Smooth muscle cell (in vitro differentiated cells): ENCODE measurements around the gene IL18R1. TPM values are rescaled to one million over a fixed set of nuclear protein-coding genes. Genes with fewer than 3 reads are reported as not detected.

Experiments used
- DNase-seq: peaks from one replicate; lab custom pipeline; 2025; ENCODE audit not compliant: unreplicated experiment; lab: John Stamatoyannopoulos, UW
- H2AFZ ChIP-seq: fragments of 200-600 bp; sonication (generic); 2 replicates; pipeline ENCODE4 v1.6.0; 2016; ENCODE audit warnings: antibody characterized with exemption, low read depth, mild to moderate bottlenecking
- H3F3A ChIP-seq: fragments of 200-600 bp; sonication (generic); 2 replicates; pipeline ENCODE4 v1.6.0; 2017; ENCODE audit warnings: antibody characterized with exemption, low read depth
- H3K27ac ChIP-seq: fragments of 200-600 bp; sonication (generic); 2 replicates; pipeline ENCODE4 v1.5.1; 2016; ENCODE audit warnings: low read depth, mild to moderate bottlenecking
- H3K27me3 ChIP-seq: fragments of 200-600 bp; sonication (generic); 2 replicates; pipeline ENCODE4 v1.6.1; 2016; ENCODE audit warnings: low read depth, mild to moderate bottlenecking
- H3K36me3 ChIP-seq: fragments of 200-600 bp; sonication (generic); 2 replicates; pipeline ENCODE4 v1.5.1; 2016; ENCODE audit warnings: low read depth
- H3K4me1 ChIP-seq: fragments of 200-600 bp; sonication (generic); 2 replicates; pipeline ENCODE4 v1.5.1; 2016; ENCODE audit warnings: low read depth
- H3K4me2 ChIP-seq: fragments of 200-600 bp; sonication (generic); 2 replicates; pipeline ENCODE4 v1.6.0; 2016; ENCODE audit warnings: mild to moderate bottlenecking
- H3K4me3 ChIP-seq: fragments of 200-600 bp; sonication (generic); 2 replicates; pipeline ENCODE4 v1.5.1; 2016; ENCODE audit warnings: mild to moderate bottlenecking
- H3K79me2 ChIP-seq: fragments of 200-600 bp; sonication (generic); 2 replicates; pipeline ENCODE4 v1.6.0; 2016; ENCODE audit warnings: low read depth, mild to moderate bottlenecking
- H3K9ac ChIP-seq: fragments of 200-600 bp; sonication (generic); 2 replicates; pipeline ENCODE4 v1.6.0; 2016; ENCODE audit warnings: low read depth
- H3K9me3 ChIP-seq: fragments of 200-600 bp; sonication (generic); replicated peaks from 2 replicates; pipeline ENCODE4 v1.5.1; 2016; ENCODE audit warnings: low read depth
- H4K20me1 ChIP-seq: fragments of 200-600 bp; sonication (generic); 2 replicates; pipeline ENCODE4 v1.6.0; 2016; ENCODE audit warnings: low read depth
- CTCF ChIP-seq: fragments of 200-600 bp; sonication (generic); IDR thresholded peaks from 2 replicates; pipeline ENCODE4 v1.5.1; 2017; ENCODE audit warnings: borderline replicate concordance, mild to moderate bottlenecking, antibody characterized with exemption; ENCODE audit not compliant: insufficient read depth, poor library complexity, severe bottlenecking
- WGBS: methylation state at CpG from one replicate; pipeline ENCODE4 v1.1.7; 2016; ENCODE audit warnings: low lambda C conversion rate; 5-methylcytosine and 5-hydroxymethylcytosine counted together
- polyA plus RNA-seq: library from polyadenylated mRNA; unstranded; fragments of >200 nt; fragmentation: Nextera tagmentation; extraction: Ambion mirVana; gene quantifications from 2 replicates; pipeline ENCODE4 v1.2.1, GENCODE V29; 2016
- total RNA-seq: library from RNA; depleted of rRNA; stranded (reverse); fragments of >200 nt; gene quantifications from 2 replicates; pipeline ENCODE4 v1.2.3, GENCODE V29; 2014

The IL18R1 gene
- total and polyA plus RNA-seq, 2 experiments from 2014 or later: 2.2 to 2.5 TPM

GRCh38 chr2:102369866-102370265 is 14.3 kb downstream of the IL18R1 start:
- no peak for DNase-seq
- no peak overlapping the region for H2AFZ ChIP-seq
- H3K4me3 ChIP-seq: no peak overlapping the region
- no peaks in the 10 kb centered on the region for H4K20me1 ChIP-seq
- no peaks in the 10 kb centered on the region for H3K27me3 ChIP-seq
- H3K9ac ChIP-seq: no peak overlapping the region
- peaks cover 3% of the 10 kb centered on the region for H3K9me3 ChIP-seq
- WGBS: 82% methylated on average over 1 of the region's 1 CpG
- H3K27ac ChIP-seq: no peak overlapping the region
- no peak for TF ChIP-seq CTCF
- no peaks in the 10 kb centered on the region for H3K36me3 ChIP-seq
- no peaks in the 10 kb centered on the region for H3F3A ChIP-seq
- H3K4me1 ChIP-seq: no peaks in the 10 kb centered on the region
- no peak overlapping the region for H3K4me2 ChIP-seq
- no peaks in the 10 kb centered on the region for H3K79me2 ChIP-seq

- no peak for TF ChIP-seq CTCF
- no peaks in the 10 kb centered on the region for H3F3A ChIP-seq
- H3K4me3 ChIP-seq: no peak overlapping the region
- no peak overlapping the region for H3K9ac ChIP-seq
- H3K27me3 ChIP-seq: no peaks in the 10 kb centered on the region
- no peaks in the 10 kb centered on the region for H3K4me1 ChIP-seq
- no peak for DNase-seq
- no peaks in the 10 kb centered on the region for H3K36me3 ChIP-seq
- no peaks in the 10 kb centered on the region for H3K9me3 ChIP-seq
- 75% methylated on average over 1 of the region's 1 CpG for WGBS
- no peaks in the 10 kb centered on the region for H4K20me1 ChIP-seq
- no peak overlapping the region for H3K4me2 ChIP-seq
- no peaks in the 10 kb centered on the region for H3K79me2 ChIP-seq
- no peak overlapping the region for H3K27ac ChIP-seq
- H2AFZ ChIP-seq: no peak overlapping the region
These were observed 20.5 kb downstream of the IL18R1 start for GRCh38 chr2:102376052-102376591.

- DNase-seq: no peak
- Histone ChIP-seq H3K4me3 (no peak overlapping the region), H3K79me2 (no peaks in the 10 kb centered on the region), H3K9ac (no peak overlapping the region), H3K36me3 (no peaks in the 10 kb centered on the region), H3F3A (no peaks in the 10 kb centered on the region), H3K27me3 (no peaks in the 10 kb centered on the region), H2AFZ (no peak overlapping the region), H3K4me1 (no peaks in the 10 kb centered on the region), H4K20me1 (no peaks in the 10 kb centered on the region), H3K27ac (no peak overlapping the region), H3K4me2 (no peak overlapping the region), H3K9me3 (peaks cover 5% of the 10 kb centered on the region)
- no peak for TF ChIP-seq CTCF
These were observed 28.1 kb downstream of the IL18R1 start for GRCh38 chr2:102383722-102384121.

- Histone ChIP-seq H3K27me3 (no peaks in the 10 kb centered on the region), H3K4me2 (no peak overlapping the region), H3K79me2 (no peaks in the 10 kb centered on the region), H3K27ac (no peak overlapping the region), H2AFZ (no peak overlapping the region), H3K9ac (no peak overlapping the region), H3K4me3 (no peak overlapping the region), H3K36me3 (no peaks in the 10 kb centered on the region), H3K4me1 (no peaks in the 10 kb centered on the region), H3F3A (no peaks in the 10 kb centered on the region), H4K20me1 (no peaks in the 10 kb centered on the region), H3K9me3 (peaks cover 5% of the 10 kb centered on the region)
- TF ChIP-seq CTCF: no peak
- DNase-seq: no peak
- 81% methylated on average over 1 of the region's 1 CpG for WGBS
These were observed 29.9 kb downstream of the IL18R1 start for GRCh38 chr2:102385522-102385921.
